GM12878 (cell line): Measurements from ENCODE around the gene OSBPL3. TPM values are rescaled to one million over a fixed set of nuclear protein-coding genes. Genes with fewer than 3 reads are reported as not detected.

Experiments
- ATF2 ChIP-seq: IDR thresholded peaks from 2 replicates; pipeline ENCODE4 v1.6.1; 2012; ENCODE audit warnings: low read length, inconsistent platforms
- ATF3 ChIP-seq: IDR thresholded peaks from 2 replicates; pipeline ENCODE4 v1.6.1; 2011; ENCODE audit warnings: low read depth, mild to moderate bottlenecking, low read length, moderate library complexity, borderline replicate concordance; ENCODE audit errors: extremely low read depth
- ATF7 ChIP-seq: fragments of 450-650 bp; IDR thresholded peaks from 2 replicates; pipeline ENCODE4 v1.6.1; 2016; ENCODE audit warnings: low read depth, mild to moderate bottlenecking
- BCL11A ChIP-seq: IDR thresholded peaks from 2 replicates; pipeline ENCODE4 v1.6.1; 2011; ENCODE audit warnings: low read depth, low read length
- BCL3 ChIP-seq: IDR thresholded peaks from 2 replicates; pipeline ENCODE4 v1.6.1; 2011; ENCODE audit warnings: borderline replicate concordance, low read depth, mild to moderate bottlenecking, moderate library complexity, low read length; ENCODE audit not compliant: insufficient read depth, poor library complexity, severe bottlenecking
- BHLHE40 ChIP-seq, 2 experiments: fragments of 450-650 bp in 1 of 2; IDR thresholded peaks; 2 replicates each; pipeline ENCODE4 v1.6.1; 2011 to 2017; ENCODE audit warnings: low read depth in 2 of 2, borderline replicate concordance in 1 of 2, improper control_type of control experiment in 1 of 2, low read length in 1 of 2, mild to moderate bottlenecking in 1 of 2
- CHD4 ChIP-seq: fragments of 200-600 bp; sonication (generic); IDR thresholded peaks from 2 replicates; pipeline ENCODE4 v1.6.1; 2016; ENCODE audit warnings: mild to moderate bottlenecking
- FOXM1 ChIP-seq: IDR thresholded peaks from 2 replicates; pipeline ENCODE4 v1.6.1; 2012; ENCODE audit warnings: low read depth, mild to moderate bottlenecking, inconsistent platforms, low read length, moderate library complexity
- JUND ChIP-seq: IDR thresholded peaks from 2 replicates; pipeline ENCODE4 v1.6.1; 2012; ENCODE audit warnings: low read depth, mild to moderate bottlenecking, low read length, improper control_type of control experiment, moderate library complexity
- MLLT1 ChIP-seq: fragments of 450-650 bp; IDR thresholded peaks from 2 replicates; pipeline ENCODE4 v1.6.1; 2016; ENCODE audit warnings: mild to moderate bottlenecking
- NFYB ChIP-seq: IDR thresholded peaks from 2 replicates; pipeline ENCODE4 v1.6.1; 2011; ENCODE audit warnings: low read depth, mild to moderate bottlenecking, low read length, improper control_type of control experiment, moderate library complexity; ENCODE audit not compliant: insufficient read depth
- NRF1 ChIP-seq: conservative IDR thresholded peaks from 2 replicates; pipeline ENCODE4 v1.6.1; 2011; ENCODE audit warnings: mild to moderate bottlenecking, low read depth, low read length, improper control_type of control experiment
- POU2F2 ChIP-seq: IDR thresholded peaks from 3 replicates; pipeline ENCODE4 v1.6.1; 2011; ENCODE audit warnings: low read depth, mild to moderate bottlenecking, low read length, borderline replicate concordance
- RFX5 ChIP-seq: IDR thresholded peaks from 2 replicates; pipeline ENCODE4 v1.6.1; 2011; ENCODE audit warnings: low read depth, low read length, improper control_type of control experiment
- SIN3A ChIP-seq: IDR thresholded peaks from 2 replicates; pipeline ENCODE4 v1.6.1; 2012; ENCODE audit warnings: low read depth, low read length, improper control_type of control experiment
- SMARCA5 ChIP-seq: fragments of 450-650 bp; IDR thresholded peaks from 2 replicates; pipeline ENCODE4 v1.6.1; 2017; ENCODE audit warnings: mild to moderate bottlenecking
- SMC3 ChIP-seq: IDR thresholded peaks from 2 replicates; pipeline ENCODE4 v1.6.1; 2011; ENCODE audit warnings: low read length, improper control_type of control experiment, borderline replicate concordance
- SP1 ChIP-seq: IDR thresholded peaks from one replicate; pipeline ENCODE4 v1.6.1; 2011; ENCODE audit warnings: low read depth, low read length
- SRF ChIP-seq, 2 experiments: IDR thresholded peaks; 2 replicates each; pipeline ENCODE4 v1.6.1; 2011; ENCODE audit warnings: low read depth in 2 of 2, low read length in 2 of 2, mild to moderate bottlenecking in 1 of 2, moderate library complexity in 1 of 2
- TBL1XR1 ChIP-seq: IDR thresholded peaks from 2 replicates; pipeline ENCODE4 v1.6.1; 2012; ENCODE audit warnings: low read depth, low read length, improper control_type of control experiment
- ZBTB40 ChIP-seq: fragments of 450-650 bp; IDR thresholded peaks from 2 replicates; pipeline ENCODE4 v1.6.1; 2016; ENCODE audit warnings: mild to moderate bottlenecking, moderate library complexity, borderline replicate concordance
- ZSCAN29 ChIP-seq: fragments of 450-650 bp; IDR thresholded peaks from 2 replicates; pipeline ENCODE4 v1.6.1; 2017; ENCODE audit warnings: mild to moderate bottlenecking, moderate library complexity
- polyA plus RNA-seq, 11 experiments: library from polyadenylated mRNA; depleted of rRNA in 4 of 11; unstranded in 6 of 11; stranded (reverse) in 5 of 11; fragments of >200 nt; fragmentation: Nextera tagmentation in 4 of 11; fragmentation: Illumina TruSeq in 1 of 11; extraction: Ambion mirVana in 4 of 11; extraction: Trizol in 1 of 11; gene quantifications; 1 replicate in 1 of 11; 2 replicates in 10 of 11; pipeline versions ENCODE4 v1.2.1 to v1.2.3, GENCODE V29; 2011 to 2016; ENCODE audit warnings: inconsistent platforms in 2 of 11, missing spikeins in 2 of 11, low read depth in 1 of 11
- total RNA-seq, 4 experiments: library from RNA; depleted of rRNA in 3 of 4; stranded (reverse); fragments of >200 nt in 3 of 4; fragmentation: Illumina TruSeq in 1 of 4; extraction: Trizol in 1 of 4; gene quantifications; 2 replicates each; pipeline versions ENCODE4 v1.2.1 to v1.2.3, GENCODE V29; 2013 to 2021

OSBPL3 gene
- total and polyA plus RNA-seq, 10 of the 15 experiments (the other 5 are each of a cell fraction or from before 2014, with no cell fraction given) = 6.1 to 46.6 (median 27.0) TPM

GRCh38 chr7:24899905-24900304 is 80.1 kb downstream of the OSBPL3 start (continued):
- TF ChIP-seq NRF1 (no peak), BHLHE40 (IDR thresholded peaks at IDR 0.05; ENCODE audit: borderline replicate concordance in 1 of 2, low read depth in 2 of 2, low read length in 1 of 2) (peak; percentile 83 to 86), BCL3 (peak; percentile 10), ATF3 (no peak), SP1 (peak; percentile 51), JUND (no peak), POU2F2 (peak; percentile 92; the same call in 2 of the 3 replicates), SMARCA5 (no peak), BCL11A (peak; percentile 95), FOXM1 (peak; percentile 78), TBL1XR1 (peak; percentile 91; the same call in 1 of the 2 replicates), SMC3 (no peak), SIN3A (no peak), ATF2 (peak; percentile 81), ZBTB40 (no peak), SRF (IDR thresholded peaks at IDR 0.05; ENCODE audit: low read depth in 2 of 2, low read length in 2 of 2) (no peak), MLLT1 (peak; percentile 91), NFYB (0 out of 2 replicates have a peak, but pooled peaks have one; percentile 23), RFX5 (no peak), ZSCAN29 (0 out of 2 replicates have a peak, but pooled peaks have one; percentile 30), CHD4 (no peak), ATF7 (peak; percentile 81)
